ENCODE results near the gene C4B.

DNA sequence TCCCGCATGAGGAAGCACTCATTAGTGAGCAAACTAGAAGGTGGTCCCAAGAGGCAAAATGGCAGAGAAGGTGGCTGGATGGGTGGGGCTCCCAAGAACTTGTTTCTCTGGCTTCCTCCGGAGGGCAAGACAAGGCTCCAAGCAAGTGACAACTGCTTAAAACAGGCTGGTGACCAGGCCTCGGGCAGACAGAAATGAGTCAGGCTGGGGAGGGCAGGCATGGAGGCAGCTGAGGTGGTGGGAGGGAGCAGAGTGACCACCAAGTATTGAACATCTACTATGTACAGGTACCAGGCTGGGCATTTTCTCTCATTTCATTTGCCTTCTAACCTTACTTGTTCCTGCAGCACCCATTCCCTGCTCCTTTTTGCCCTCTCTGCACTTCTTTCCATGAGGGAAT lies 61.2 kb downstream of the C4B start:
- TF ChIP-seq, protein P1, sequence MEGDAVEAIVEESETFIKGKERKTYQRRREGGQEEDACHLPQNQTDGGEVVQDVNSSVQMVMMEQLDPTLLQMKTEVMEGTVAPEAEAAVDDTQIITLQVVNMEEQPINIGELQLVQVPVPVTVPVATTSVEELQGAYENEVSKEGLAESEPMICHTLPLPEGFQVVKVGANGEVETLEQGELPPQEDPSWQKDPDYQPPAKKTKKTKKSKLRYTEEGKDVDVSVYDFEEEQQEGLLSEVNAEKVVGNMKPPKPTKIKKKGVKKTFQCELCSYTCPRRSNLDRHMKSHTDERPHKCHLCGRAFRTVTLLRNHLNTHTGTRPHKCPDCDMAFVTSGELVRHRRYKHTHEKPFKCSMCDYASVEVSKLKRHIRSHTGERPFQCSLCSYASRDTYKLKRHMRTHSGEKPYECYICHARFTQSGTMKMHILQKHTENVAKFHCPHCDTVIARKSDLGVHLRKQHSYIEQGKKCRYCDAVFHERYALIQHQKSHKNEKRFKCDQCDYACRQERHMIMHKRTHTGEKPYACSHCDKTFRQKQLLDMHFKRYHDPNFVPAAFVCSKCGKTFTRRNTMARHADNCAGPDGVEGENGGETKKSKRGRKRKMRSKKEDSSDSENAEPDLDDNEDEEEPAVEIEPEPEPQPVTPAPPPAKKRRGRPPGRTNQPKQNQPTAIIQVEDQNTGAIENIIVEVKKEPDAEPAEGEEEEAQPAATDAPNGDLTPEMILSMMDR (IDR thresholded peaks at IDR 0.05; ENCODE audit: poor library complexity) = no peak
- no peak for TF ChIP-seq EZH2 (IDR thresholded peaks at IDR 0.05; ENCODE audit: borderline replicate concordance)
- TF ChIP-seq EZH2phosphoT487 (IDR thresholded peaks at IDR 0.05; ENCODE audit: low read depth, severe bottlenecking, unreplicated experiment) = no peak
